GM12865 (cell line): ENCODE measurements around the gene HOXC11.

Experiments used
- DNase-seq: peaks from one replicate; pipeline ENCODE4 v3.0.0; 2010; ENCODE audit warnings: low read depth
- H3K4me3 ChIP-seq: 2 replicates; pipeline ENCODE4 v1.5.1; 2011; ENCODE audit warnings: mild to moderate bottlenecking, low read depth, low read length, control low read depth
- CTCF ChIP-seq: IDR thresholded peaks from 2 replicates; pipeline ENCODE4 v1.5.1; 2011; ENCODE audit warnings: low read length, control low read depth, low read depth, inconsistent platforms; ENCODE audit not compliant: insufficient read depth; ENCODE audit errors: missing control alignments

The HOXC11 gene

GRCh38 chr12:53998110-53998899 lies 25.4 kb downstream of the HOXC11 start:
- no peak for TF ChIP-seq CTCF
- H3K4me3 ChIP-seq: no peak overlapping the region
- no peak for DNase-seq

GRCh38 chr12:53998900-53999236 lies 25.9 kb downstream of the HOXC11 start:
- no peak overlapping the region for H3K4me3 ChIP-seq
- TF ChIP-seq CTCF: no peak
- DNase-seq: no peak

GRCh38 chr12:53999559-54000115 lies 26.7 kb downstream of the HOXC11 start:
- H3K4me3 ChIP-seq: no peak overlapping the region
- DNase-seq: no peak
- TF ChIP-seq CTCF: no peak

GRCh38 chr12:54000116-54001114 lies 27.5 kb downstream of the HOXC11 start, which contains the start of gene HOXC9:
HOXC9 (plus strand) TSS chr12:54000161; CDS start chr12:54000189, 28 bp downstream.
- TF ChIP-seq CTCF: no peak
- H3K4me3 ChIP-seq: no peak within 1 kb of the TSS
- DNase-seq: no peak

- no peak for DNase-seq
- no peak overlapping the region for H3K4me3 ChIP-seq
- TF ChIP-seq CTCF: no peak
These were observed 28.6 kb downstream of the HOXC11 start for GRCh38 chr12:54001283-54002187.

GRCh38 chr12:54002278-54002914 lies 29.5 kb downstream of the HOXC11 start:
- no peak for DNase-seq
- TF ChIP-seq CTCF: no peak

More at GRCh38 chr12:54002278-54002914, 29.5 kb downstream of the HOXC11 start:
- no peak overlapping the region for H3K4me3 ChIP-seq
